SK-N-SH (cell line): ENCODE measurements around the gene REXO5.

Experiments
- CTCF ChIP-seq: fragments of 200-600 bp; sonication (generic); IDR thresholded peaks from 2 replicates; pipeline ENCODE4 v1.6.1; 2017; ENCODE audit warnings: antibody characterized with exemption, mild to moderate bottlenecking, moderate library complexity
- EP300 ChIP-seq, 2 experiments: IDR thresholded peaks; 2 replicates each; pipeline versions ENCODE4 v1.4.0 to v1.6.1; 2012; ENCODE audit warnings: borderline replicate concordance in 1 of 2, low read depth in 1 of 2, low read length in 1 of 2
- JUND ChIP-seq: IDR thresholded peaks from 2 replicates; pipeline ENCODE4 v1.4.0; 2012
- POLR2AphosphoS5 ChIP-seq: IDR thresholded peaks from 2 replicates; pipeline ENCODE4 v1.6.1; 2012; ENCODE audit warnings: low read depth, low read length
- RAD21 ChIP-seq: IDR thresholded peaks from 2 replicates; pipeline ENCODE4 v1.6.1; 2012; ENCODE audit warnings: mild to moderate bottlenecking, low read length
- SIN3A ChIP-seq: IDR thresholded peaks from 2 replicates; pipeline ENCODE4 v1.6.1; 2012; ENCODE audit warnings: low read depth, mild to moderate bottlenecking, low read length, moderate library complexity, borderline replicate concordance
- SMC3 ChIP-seq: IDR thresholded peaks from 2 replicates; pipeline ENCODE4 v1.6.1; 2012; ENCODE audit warnings: low read depth, low read length, improper control_type of control experiment
- USF1 ChIP-seq: IDR thresholded peaks from 2 replicates; pipeline ENCODE4 v1.4.0; 2012; ENCODE audit warnings: low read depth, borderline replicate concordance
- TF ChIP-seq, protein P1 (sequence below): IDR thresholded peaks from 2 replicates; pipeline ENCODE4 v1.6.1; 2012; ENCODE audit warnings: mild to moderate bottlenecking, low read depth, low read length, moderate library complexity

GRCh38 chr16:20773679-20774078 lies 32.6 kb upstream of the REXO5 start:
- TF ChIP-seq POLR2AphosphoS5 (no peak), SMC3 (no peak), CTCF (no peak), EP300 (IDR thresholded peaks at IDR 0.05; ENCODE audit: borderline replicate concordance in 1 of 2, low read depth in 1 of 2, low read length in 1 of 2) (no peak), RAD21 (no peak), USF1 (no peak), JUND (no peak), SIN3A (no peak)
- TF ChIP-seq, protein P1, sequence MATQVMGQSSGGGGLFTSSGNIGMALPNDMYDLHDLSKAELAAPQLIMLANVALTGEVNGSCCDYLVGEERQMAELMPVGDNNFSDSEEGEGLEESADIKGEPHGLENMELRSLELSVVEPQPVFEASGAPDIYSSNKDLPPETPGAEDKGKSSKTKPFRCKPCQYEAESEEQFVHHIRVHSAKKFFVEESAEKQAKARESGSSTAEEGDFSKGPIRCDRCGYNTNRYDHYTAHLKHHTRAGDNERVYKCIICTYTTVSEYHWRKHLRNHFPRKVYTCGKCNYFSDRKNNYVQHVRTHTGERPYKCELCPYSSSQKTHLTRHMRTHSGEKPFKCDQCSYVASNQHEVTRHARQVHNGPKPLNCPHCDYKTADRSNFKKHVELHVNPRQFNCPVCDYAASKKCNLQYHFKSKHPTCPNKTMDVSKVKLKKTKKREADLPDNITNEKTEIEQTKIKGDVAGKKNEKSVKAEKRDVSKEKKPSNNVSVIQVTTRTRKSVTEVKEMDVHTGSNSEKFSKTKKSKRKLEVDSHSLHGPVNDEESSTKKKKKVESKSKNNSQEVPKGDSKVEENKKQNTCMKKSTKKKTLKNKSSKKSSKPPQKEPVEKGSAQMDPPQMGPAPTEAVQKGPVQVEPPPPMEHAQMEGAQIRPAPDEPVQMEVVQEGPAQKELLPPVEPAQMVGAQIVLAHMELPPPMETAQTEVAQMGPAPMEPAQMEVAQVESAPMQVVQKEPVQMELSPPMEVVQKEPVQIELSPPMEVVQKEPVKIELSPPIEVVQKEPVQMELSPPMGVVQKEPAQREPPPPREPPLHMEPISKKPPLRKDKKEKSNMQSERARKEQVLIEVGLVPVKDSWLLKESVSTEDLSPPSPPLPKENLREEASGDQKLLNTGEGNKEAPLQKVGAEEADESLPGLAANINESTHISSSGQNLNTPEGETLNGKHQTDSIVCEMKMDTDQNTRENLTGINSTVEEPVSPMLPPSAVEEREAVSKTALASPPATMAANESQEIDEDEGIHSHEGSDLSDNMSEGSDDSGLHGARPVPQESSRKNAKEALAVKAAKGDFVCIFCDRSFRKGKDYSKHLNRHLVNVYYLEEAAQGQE: no peak
